A549 (cell line): ENCODE results near the gene WASF2. TPM values are rescaled to one million over a fixed set of nuclear protein-coding genes. Genes with fewer than 3 reads are reported as not detected.
"Not testable (repeated sequence)": the region's sequence is repeated elsewhere in the genome, so short reads cannot be mapped to it uniquely, and the experiment has no call there.

Experiments
- ATAC-seq, 2 experiments: fragments of 200-7000 bp in 1 of 2; fragments of >200 bp in 1 of 2; cut with Nextera tagmentation in 1 of 2; cut with Tn5 transposase in 1 of 2; 3 replicates each; pipeline versions ENCODE4 v1.8.0 to v1.9.1; 2018 to 2020; ENCODE audit warnings: mild to moderate bottlenecking in 1 of 2, moderate library complexity in 1 of 2
- CTCF ChIA-PET: fragments of 300-600 bp; sonication (Branson Sonifier 250); formaldehyde crosslinking; extraction: SDS; loops from one replicate; lab custom pipeline; 2021; ENCODE audit warnings: antibody characterized with exemption, inconsistent platforms; lab: Yijun Ruan, JAX
- POLR2A ChIA-PET: fragments of 350-600 bp; formaldehyde crosslinking; extraction: SDS; loops from one replicate; lab custom pipeline; 2021; ENCODE audit warnings: antibody characterized with exemption, inconsistent platforms; lab: Yijun Ruan, JAX
- DNase-seq, 2 experiments: peaks; one replicate each; pipeline versions ENCODE4 v3.0.0 to v3.0.0-alpha.2; 2011 to 2016; ENCODE audit warnings: low read depth in 1 of 2, low spot score in 1 of 2
- FAIRE-seq: peaks from 2 replicates; lab custom pipeline; 2011; peaks lifted over from hg19 to GRCh38; lab: Jason Lieb, UNC
- H3K27ac ChIP-seq, 2 experiments: fragments of >200 bp; sonication (Bioruptor Twin); formaldehyde crosslinking; 3 replicates each; pipeline ENCODE4 v1.5.1; 2016 to 2017
- H3K4me1 ChIP-seq: fragments of >200 bp; sonication (Bioruptor Twin); formaldehyde crosslinking; 3 replicates; pipeline ENCODE4 v1.6.1; 2016
- H3K4me2 ChIP-seq: fragments of >200 bp; sonication (Bioruptor Twin); formaldehyde crosslinking; 3 replicates; pipeline ENCODE4 v1.6.1; 2016
- H3K4me3 ChIP-seq: fragments of >200 bp; sonication (Bioruptor Twin); formaldehyde crosslinking; 3 replicates; pipeline ENCODE4 v1.5.1; 2016
- H3K9me3 ChIP-seq: fragments of >200 bp; sonication (Bioruptor Twin); formaldehyde crosslinking; 3 replicates; pipeline ENCODE4 v1.6.1; 2016
- BCL3 ChIP-seq: fragments of >200 bp; sonication (Bioruptor Twin); formaldehyde crosslinking; IDR thresholded peaks from 3 replicates; pipeline ENCODE4 v1.6.1; 2016
- CBX2 ChIP-seq: fragments of 200-600 bp; sonication (generic); IDR thresholded peaks from 2 replicates; pipeline ENCODE4 v1.6.1; 2016; ENCODE audit warnings: low read depth, mild to moderate bottlenecking, borderline replicate concordance
- CHD2 ChIP-seq: fragments of 150-350 bp; IDR thresholded peaks from 2 replicates; pipeline ENCODE4 v1.6.1; 2014; ENCODE audit warnings: low read length; ENCODE audit not compliant: partially characterized antibody
- EHMT2 ChIP-seq: fragments of 200-600 bp; sonication (generic); IDR thresholded peaks from 2 replicates; pipeline ENCODE4 v1.6.1; 2016; ENCODE audit warnings: antibody characterized with exemption, low read depth, mild to moderate bottlenecking, moderate library complexity
- FOSB ChIP-seq: fragments of 250-450 bp; sonication (Bioruptor Pico); IDR thresholded peaks from 2 replicates; pipeline ENCODE4 v1.5.0; 2020; ENCODE audit warnings: mild to moderate bottlenecking, moderate library complexity
- HOXA7 ChIP-seq: fragments of 250-450 bp; sonication (Bioruptor Pico); IDR thresholded peaks from 2 replicates; pipeline ENCODE4 v1.5.0; 2020; ENCODE audit warnings: mild to moderate bottlenecking, moderate library complexity
- KDM5A ChIP-seq: fragments of 200-600 bp; sonication (generic); IDR thresholded peaks from 2 replicates; pipeline ENCODE4 v1.6.1; 2016; ENCODE audit warnings: antibody characterized with exemption, mild to moderate bottlenecking
- MAX ChIP-seq: IDR thresholded peaks from 2 replicates; pipeline ENCODE4 v1.6.1; 2012
- MYC ChIP-seq: IDR thresholded peaks from 2 replicates; pipeline ENCODE4 v1.6.1; 2012; ENCODE audit warnings: mild to moderate bottlenecking, inconsistent platforms, low read length, improper control_type of control experiment, borderline replicate concordance
- NPAS2 ChIP-seq: fragments of 250-450 bp; sonication (Bioruptor Pico); IDR thresholded peaks from 2 replicates; pipeline ENCODE4 v1.8.0; 2022; ENCODE audit warnings: mild to moderate bottlenecking, moderate library complexity, borderline replicate concordance
- POLR2A ChIP-seq: IDR thresholded peaks from 2 replicates; pipeline ENCODE4 v1.6.1; 2012; ENCODE audit warnings: mild to moderate bottlenecking, low read length
- POLR2AphosphoS2 ChIP-seq: conservative IDR thresholded peaks from 2 replicates; pipeline ENCODE4 v1.6.1; 2012; ENCODE audit warnings: low read length, improper control_type of control experiment, inconsistent platforms
- RCOR1 ChIP-seq: fragments of 150-350 bp; IDR thresholded peaks from 2 replicates; pipeline ENCODE4 v1.6.1; 2014; ENCODE audit warnings: antibody characterized with exemption, low read length, low read depth
- TP53 ChIP-seq: fragments of 250-450 bp; sonication (Bioruptor Pico); IDR thresholded peaks from 2 replicates; pipeline ENCODE4 v1.5.0; 2021; ENCODE audit warnings: mild to moderate bottlenecking, moderate library complexity
- USF2 ChIP-seq: fragments of 450-650 bp; IDR thresholded peaks from 2 replicates; pipeline ENCODE4 v1.6.1; 2014; ENCODE audit warnings: antibody characterized with exemption
- ZNF302 ChIP-seq: fragments of 250-450 bp; sonication (Bioruptor Pico); IDR thresholded peaks from 2 replicates; pipeline ENCODE4 v1.9.0; 2021; ENCODE audit warnings: inconsistent platforms, mild to moderate bottlenecking, moderate library complexity
- WGBS: methylation state at CpG from one replicate; pipeline ENCODE4 v1.1.6; 2017; ENCODE audit errors: missing lambda C conversion rate; 5-methylcytosine and 5-hydroxymethylcytosine counted together
- polyA plus RNA-seq, 4 experiments: library from polyadenylated mRNA; depleted of rRNA in 3 of 4; stranded (reverse); fragments of >200 nt; fragmentation: RNase III in 1 of 4; extraction: RNeasy Plus Mini Kit Qiagen cat#74134 plus additional on column Dnase treatment in 1 of 4; gene quantifications; 2 replicates in 3 of 4; 3 replicates in 1 of 4; pipeline ENCODE4 v1.2.3, GENCODE V29; 2011 to 2017

WASF2 gene
- polyA plus RNA-seq, 2 of the 4 experiments (the other 2 are of a cell fraction), result 22.7 to 44.9 TPM

DNA sequence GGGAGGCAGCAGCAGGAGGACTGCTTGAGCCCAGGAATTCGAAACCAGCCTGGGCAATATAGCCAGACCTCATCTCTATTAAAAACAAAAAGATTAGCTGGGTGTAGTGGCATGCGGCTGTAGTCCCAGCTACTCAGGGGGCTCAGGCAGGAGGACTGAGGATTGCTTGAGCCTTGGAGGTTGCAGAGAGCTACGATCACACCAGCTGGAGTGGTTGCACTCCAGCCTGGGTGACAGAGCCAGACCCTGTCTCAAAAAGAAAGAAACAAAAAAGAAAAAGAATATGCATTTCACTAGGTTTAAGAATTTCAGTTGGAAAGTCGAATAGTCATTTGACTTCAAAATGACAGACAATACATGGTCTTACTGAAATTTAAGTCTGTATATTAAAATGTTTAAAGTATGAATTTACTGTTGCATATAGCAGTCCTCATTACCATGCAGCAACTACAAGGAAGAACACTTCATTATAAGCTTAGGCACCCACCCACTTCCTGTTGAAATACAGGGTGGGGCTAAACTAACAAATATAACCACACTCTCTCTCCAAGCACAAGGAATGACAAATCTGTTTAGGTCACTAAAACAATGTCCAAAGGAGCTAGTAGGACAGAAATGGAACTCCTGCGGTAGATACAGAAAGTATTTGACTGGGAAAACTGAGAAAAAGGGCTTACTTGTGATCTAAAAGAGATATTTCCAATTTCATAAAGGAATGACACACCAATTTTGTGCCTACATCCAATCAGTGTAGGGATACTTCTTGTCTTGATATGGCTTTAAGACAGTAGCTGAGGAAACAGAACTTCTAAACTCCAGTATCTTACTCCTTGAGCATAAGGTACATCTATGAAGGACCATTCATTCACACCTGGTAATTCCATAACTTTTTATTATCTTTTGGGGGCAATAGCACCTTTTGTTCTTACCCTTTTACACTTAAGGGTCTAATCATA lies 53.5 kb downstream of the WASF2 start:
- Histone ChIP-seq H3K4me1 (peaks cover 33% of the 10 kb centered on the region), H3K4me3 (no peak overlapping the region), H3K4me2 (peak overlapping the region; percentile 53), H3K9me3 (no peaks in the 10 kb centered on the region), H3K27ac (peak overlapping the region; percentile 48 to 63; a peak in 5 of 6 replicates)
- CTCF ChIA-PET, result interaction anchor here (0.7 to 1.5 kb wide), 3 partner anchors 9 to 16 kb away, joined by 3 read pairs; no protein-coding TSS in a partner anchor
- FAIRE-seq, result no peak
- peak; percentile 34 to 67 for DNase-seq
- POLR2A ChIA-PET, result no interaction called here
- TF ChIP-seq MAX, result no peak
- TF ChIP-seq HOXA7 (CRISPR knock-in tag), result no peak
- no peak for TF ChIP-seq USF2
- no peak for TF ChIP-seq KDM5A
- ATAC-seq, result peak; percentile 47 to 84; a peak in 4 of 6 replicates
- WGBS, result 55% methylated on average over 5 of the region's 5 CpGs

- WGBS, result 89% methylated on average over 2 of the region's 2 CpGs
- no peak for FAIRE-seq
- no peak for DNase-seq
- Histone ChIP-seq H3K4me3 (no peak overlapping the region), H3K4me2 (peak overlapping the region; percentile 53), H3K27ac (peak overlapping the region; percentile 48 to 57; a peak in 4 of 6 replicates), H3K4me1 (peaks cover 38% of the 10 kb centered on the region), H3K9me3 (no peaks in the 10 kb centered on the region)
- TF ChIP-seq RCOR1, result no peak
- TF ChIP-seq CBX2, result no peak
- no peak for TF ChIP-seq HOXA7 (CRISPR knock-in tag)
- TF ChIP-seq KDM5A, result no peak
- TF ChIP-seq MYC, result no peak
- TF ChIP-seq CHD2, result no peak
- TF ChIP-seq TP53 (CRISPR knock-in tag), result no peak
- no peak for TF ChIP-seq USF2
- no peak for TF ChIP-seq ZNF302 (CRISPR knock-in tag)
- TF ChIP-seq BCL3, result no peak
- no peak for ATAC-seq
- POLR2A ChIA-PET, result no interaction called here
- CTCF ChIA-PET, result interaction anchor here (0.7 to 1.5 kb wide), 3 partner anchors 9 to 17 kb away, joined by 3 read pairs; no protein-coding TSS in a partner anchor
Measured at GRCh38 chr1:27435566-27436203, 54.3 kb downstream of the WASF2 start.

DNA sequence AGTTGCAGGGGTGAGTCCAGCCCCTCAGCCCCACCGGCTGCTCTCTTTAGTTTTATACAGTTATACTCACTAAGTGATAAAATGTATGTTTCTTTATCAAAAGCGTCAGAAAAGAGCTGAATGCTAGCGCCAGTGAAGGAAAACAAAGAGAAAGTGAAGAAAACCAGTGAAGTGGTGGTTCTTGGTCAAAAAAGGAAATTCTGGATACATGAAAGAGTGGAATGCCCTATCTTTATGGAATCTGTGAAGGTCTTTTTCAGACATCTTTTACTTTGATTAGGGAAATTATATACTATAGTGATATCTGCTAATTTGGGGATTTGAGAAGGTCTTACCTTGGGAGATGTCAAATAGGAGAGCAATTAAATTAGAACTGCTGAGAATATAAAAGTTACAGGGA lies 56.3 kb downstream of the WASF2 start:
- no peak for FAIRE-seq
- CTCF ChIA-PET, result interaction anchor here (0.6 kb wide), 1 partner anchor 175 kb away, joined by 3 read pairs; no protein-coding TSS in a partner anchor
- no peaks in the 10 kb centered on the region for H3K9me3 ChIP-seq
- POLR2A ChIA-PET, result no interaction called here
- no peak overlapping the region for H3K4me3 ChIP-seq
- no peak overlapping the region for H3K27ac ChIP-seq
- no peak overlapping the region for H3K4me2 ChIP-seq
- TF ChIP-seq NPAS2 (CRISPR knock-in tag) (no peak), POLR2A (no peak), TP53 (CRISPR knock-in tag) (no peak), POLR2AphosphoS2 (no peak), EHMT2 (no peak), FOSB (CRISPR knock-in tag) (no peak), RCOR1 (no peak), BCL3 (no peak)
- TF ChIP-seq, all 56 proteins: peak for 0
- peaks cover 37% of the 10 kb centered on the region for H3K4me1 ChIP-seq
- ATAC-seq (no peak), DNase-seq (no peak)
- 97% methylated on average over 3 of the region's 3 CpGs for WGBS

DNA sequence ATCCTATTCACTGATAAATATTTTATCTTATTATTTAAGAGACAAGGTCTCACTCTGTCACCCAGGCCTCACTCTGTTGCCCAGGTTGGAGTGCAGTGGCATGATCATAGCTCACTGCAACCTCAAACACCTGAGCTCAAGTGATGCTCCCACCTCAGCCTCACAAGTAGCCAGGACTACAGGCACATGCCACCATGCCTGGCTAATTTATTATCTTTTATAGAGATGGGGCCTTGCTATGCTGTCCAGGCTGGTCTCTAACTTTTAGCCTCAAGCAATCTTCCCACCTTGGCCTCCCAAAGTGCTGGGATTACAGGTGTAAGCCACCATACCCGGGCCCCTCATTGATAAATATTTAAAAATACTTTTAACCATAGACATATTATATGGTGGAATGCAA lies 57.2 kb downstream of the WASF2 start:
- 95% methylated on average over 1 of the region's 1 CpG for WGBS
- POLR2A ChIA-PET, H3K9me3 ChIP-seq, H3K4me3 ChIP-seq, ATAC-seq, H3K27ac ChIP-seq, H3K4me2 ChIP-seq, FAIRE-seq, DNase-seq, CTCF ChIA-PET: not testable (repeated sequence)
- peaks cover 27% of the 10 kb centered on the region for H3K4me1 ChIP-seq
